Measurements from ENCODE around the gene C5AR1.

Gene C5AR1

GRCh38 chr19:47266401-47266941 is 43.2 kb upstream of the C5AR1 start:
- Histone ChIP-seq H3K4me2 (ENCODE audit: low read length) (no peak overlapping the region), H3K79me2 (ENCODE audit: insufficient read depth, low read length) (no peaks in the 10 kb centered on the region), H3K4me3 (ENCODE audit: low read depth, low read length, poor library complexity, severe bottlenecking) (no peak overlapping the region), H3K9ac (ENCODE audit: low read length) (no peak overlapping the region), H3F3A (ENCODE audit: insufficient read depth, low read length) (no peaks in the 10 kb centered on the region), H3K27ac (ENCODE audit: low read depth, low read length, poor library complexity, severe bottlenecking) (no peak overlapping the region), H3K36me3 (ENCODE audit: insufficient read depth, low read length) (peaks cover 28% of the 10 kb centered on the region), H4K20me1 (ENCODE audit: insufficient read depth, low read length) (no peaks in the 10 kb centered on the region), H3K4me1 (ENCODE audit: insufficient read depth, low read length, severe bottlenecking) (peaks cover 12% of the 10 kb centered on the region), H2AFZ (ENCODE audit: low read length) (no peak overlapping the region), H3K27me3 (ENCODE audit: insufficient read depth, low read length) (no peaks in the 10 kb centered on the region), H3K9me2 (ENCODE audit: low read depth, low read length) (no peaks in the 10 kb centered on the region), H3K9me3 (ENCODE audit: low read length) (no peaks in the 10 kb centered on the region)
- TF ChIP-seq EZH2 (IDR thresholded peaks at IDR 0.05; ENCODE audit: borderline replicate concordance, low read length): no peak
- no peak for TF ChIP-seq CTCF (IDR thresholded peaks at IDR 0.05; ENCODE audit: low read length)

GRCh38 chr19:47267350-47267759 is 42.3 kb upstream of the C5AR1 start:
- Histone ChIP-seq H3K4me2 (ENCODE audit: low read length) (no peak overlapping the region), H3K27me3 (ENCODE audit: insufficient read depth, low read length) (no peaks in the 10 kb centered on the region), H3K9me2 (ENCODE audit: low read depth, low read length) (no peaks in the 10 kb centered on the region), H4K20me1 (ENCODE audit: insufficient read depth, low read length) (no peaks in the 10 kb centered on the region), H3K9me3 (ENCODE audit: low read length) (no peaks in the 10 kb centered on the region), H3K36me3 (ENCODE audit: insufficient read depth, low read length) (peaks cover 28% of the 10 kb centered on the region), H3F3A (ENCODE audit: insufficient read depth, low read length) (no peaks in the 10 kb centered on the region), H3K27ac (ENCODE audit: low read depth, low read length, poor library complexity, severe bottlenecking) (no peak overlapping the region), H3K9ac (ENCODE audit: low read length) (no peak overlapping the region), H3K79me2 (ENCODE audit: insufficient read depth, low read length) (no peaks in the 10 kb centered on the region), H2AFZ (ENCODE audit: low read length) (no peak overlapping the region), H3K4me1 (ENCODE audit: insufficient read depth, low read length, severe bottlenecking) (peaks cover 7% of the 10 kb centered on the region), H3K4me3 (ENCODE audit: low read depth, low read length, poor library complexity, severe bottlenecking) (no peak overlapping the region)
- no peak for TF ChIP-seq EZH2 (IDR thresholded peaks at IDR 0.05; ENCODE audit: borderline replicate concordance, low read length)
- no peak for TF ChIP-seq CTCF (IDR thresholded peaks at IDR 0.05; ENCODE audit: low read length)

GRCh38 chr19:47268028-47268427 is 41.6 kb upstream of the C5AR1 start:
- TF ChIP-seq EZH2 (IDR thresholded peaks at IDR 0.05; ENCODE audit: borderline replicate concordance, low read length): no peak
- TF ChIP-seq CTCF (IDR thresholded peaks at IDR 0.05; ENCODE audit: low read length): no peak
- no peak overlapping the region for H3K4me3 ChIP-seq (ENCODE audit: low read depth, low read length, poor library complexity, severe bottlenecking)
- no peak overlapping the region for H3K9ac ChIP-seq (ENCODE audit: low read length)
- H3K79me2 ChIP-seq (ENCODE audit: insufficient read depth, low read length): no peaks in the 10 kb centered on the region
- H3K9me2 ChIP-seq (ENCODE audit: low read depth, low read length): no peaks in the 10 kb centered on the region
- H3K27ac ChIP-seq (ENCODE audit: low read depth, low read length, poor library complexity, severe bottlenecking): no peak overlapping the region
- no peaks in the 10 kb centered on the region for H3F3A ChIP-seq (ENCODE audit: insufficient read depth, low read length)
- no peaks in the 10 kb centered on the region for H3K9me3 ChIP-seq (ENCODE audit: low read length)
- peaks cover 28% of the 10 kb centered on the region for H3K36me3 ChIP-seq (ENCODE audit: insufficient read depth, low read length)
- H4K20me1 ChIP-seq (ENCODE audit: insufficient read depth, low read length): no peaks in the 10 kb centered on the region
- H3K4me1 ChIP-seq (ENCODE audit: insufficient read depth, low read length, severe bottlenecking): peaks cover 8% of the 10 kb centered on the region
- H3K4me2 ChIP-seq (ENCODE audit: low read length): no peak overlapping the region
- H3K27me3 ChIP-seq (ENCODE audit: insufficient read depth, low read length): no peaks in the 10 kb centered on the region
- no peak overlapping the region for H2AFZ ChIP-seq (ENCODE audit: low read length)
